HG03060 (cell line): ENCODE results near the gene COTL1.
"Not testable (repeated sequence)": the region's sequence is repeated elsewhere in the genome, so short reads cannot be mapped to it uniquely, and the experiment has no call there.

ENCODE experiments used
- ATAC-seq: cut with Tn5 transposase; IDR thresholded peaks from one replicate; pipeline ENCODE4 v1.9.1; 2021; ENCODE audit warnings: low read depth, moderate number of reproducible peaks; ENCODE audit not compliant: unreplicated experiment

The COTL1 gene

DNA sequence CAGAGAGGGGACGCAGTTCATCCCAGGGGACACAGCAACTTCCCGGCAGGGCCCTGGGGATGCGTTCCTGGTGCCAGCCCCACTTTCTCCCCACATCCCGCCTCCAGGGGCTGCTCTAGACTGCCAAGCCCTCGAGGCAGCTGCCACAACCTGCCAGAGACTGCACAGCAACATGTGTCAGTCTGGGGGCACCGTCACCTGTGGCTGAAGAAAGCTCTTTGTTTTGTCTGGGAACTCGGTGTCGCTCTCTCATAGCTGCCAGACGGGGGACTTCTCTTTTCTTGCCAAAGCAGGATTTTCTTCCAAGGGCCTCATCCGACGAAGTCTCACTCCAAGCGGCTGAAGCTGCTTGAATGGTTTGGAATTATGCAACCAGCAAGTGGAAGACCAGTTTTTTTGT is 43.7 kb downstream of the COTL1 start:
- ATAC-seq, result no peak

DNA sequence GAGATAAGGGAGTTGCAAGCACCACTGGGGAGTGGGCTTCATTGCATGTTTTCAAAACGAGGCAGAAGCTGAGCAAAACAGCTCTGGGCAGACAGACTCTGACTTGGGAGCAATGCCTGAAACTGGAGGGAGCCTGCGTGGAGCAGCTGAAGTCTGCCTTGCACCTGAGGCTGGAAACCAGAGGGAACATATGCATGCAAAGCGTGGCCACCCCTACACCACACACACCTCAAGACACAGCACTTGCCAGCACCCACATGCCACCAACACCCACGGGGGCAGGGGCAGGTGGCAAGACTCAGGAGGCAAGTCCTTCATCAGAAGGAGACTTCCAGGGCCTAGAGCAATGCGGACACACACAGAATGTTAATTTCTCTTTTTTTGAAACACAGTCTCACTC is 45.8 kb downstream of the COTL1 start:
- ATAC-seq, result no peak

DNA sequence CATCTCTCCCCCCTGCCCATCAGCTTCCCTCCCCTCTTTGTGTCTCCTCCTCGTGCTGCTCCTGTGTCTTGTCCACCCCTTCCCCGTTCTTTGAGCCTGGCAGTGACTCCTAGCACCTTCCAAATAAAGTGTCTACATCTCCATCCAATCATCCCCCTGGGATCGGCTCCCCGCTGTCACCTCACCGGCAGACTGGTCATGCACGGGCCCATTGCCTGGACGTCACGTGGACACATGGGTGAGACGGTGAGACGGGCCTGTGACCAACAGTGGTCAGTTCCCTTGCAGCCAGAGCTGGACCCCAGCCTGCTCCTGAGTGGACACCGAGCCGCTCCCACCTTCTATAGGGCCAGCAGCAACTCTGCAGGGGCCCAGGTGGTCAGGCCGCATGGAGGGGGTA is 46.4 kb downstream of the COTL1 start:
- ATAC-seq, result no peak

DNA sequence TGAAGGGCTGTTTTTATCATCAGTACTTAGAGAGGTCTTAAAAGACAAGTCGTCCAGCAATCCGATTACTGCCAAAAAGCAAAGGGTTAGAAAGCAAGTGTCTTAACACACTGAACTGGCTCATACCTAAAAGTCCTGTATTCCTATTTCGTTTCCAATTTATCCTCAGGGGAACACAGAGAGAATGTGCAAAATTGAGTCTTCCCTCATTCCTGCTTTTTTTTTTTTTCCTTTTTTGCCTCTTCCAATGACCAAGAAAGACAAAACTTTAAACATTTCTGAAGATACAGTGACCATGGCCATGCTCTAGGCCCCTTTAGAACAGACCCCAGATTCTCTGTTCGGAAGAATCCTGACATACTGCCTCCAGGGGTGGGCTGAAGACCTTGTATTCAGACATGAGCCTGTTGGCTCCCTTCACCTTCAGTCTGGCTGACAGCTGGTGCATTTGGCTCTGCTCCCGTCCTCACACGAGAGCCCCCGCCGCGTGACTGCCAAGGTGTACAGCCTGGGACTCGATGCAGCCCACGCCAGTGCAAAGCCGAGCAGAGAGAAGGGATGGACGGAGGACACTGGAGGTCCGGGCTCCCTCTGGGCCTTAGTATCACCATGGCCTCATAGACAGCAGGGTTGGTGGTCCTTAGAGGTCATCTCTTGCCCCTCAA is 47.0 kb downstream of the COTL1 start:
- ATAC-seq, result no peak

DNA sequence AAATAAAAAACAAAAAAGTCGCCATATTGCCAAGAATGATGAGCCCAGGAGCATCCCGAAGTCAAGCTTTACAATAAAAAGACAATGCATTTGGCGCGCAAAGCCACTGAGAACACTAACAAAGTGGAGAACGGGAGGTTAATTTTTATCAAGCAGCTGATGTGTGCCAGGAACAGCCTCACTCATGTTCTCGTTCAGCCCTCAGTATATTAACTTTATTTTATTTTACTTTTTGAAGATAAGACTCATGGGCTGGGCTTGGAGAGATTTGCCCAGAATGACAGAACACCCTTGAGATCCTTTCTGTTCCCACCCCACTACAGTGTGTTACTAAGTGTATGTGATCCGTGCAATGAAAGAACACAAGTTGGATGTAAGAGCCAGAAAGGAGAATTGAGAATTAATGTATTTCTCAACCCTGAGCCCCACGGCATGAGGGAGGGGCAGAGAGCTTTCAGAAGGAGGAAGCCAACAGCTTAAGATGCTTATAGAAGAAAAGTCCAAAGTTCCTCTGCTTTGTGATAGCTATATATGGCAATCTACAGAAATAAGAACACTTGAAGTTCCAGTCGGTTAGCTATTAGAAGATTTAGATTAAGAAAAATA is 48.4 kb downstream of the COTL1 start:
- no peak for ATAC-seq

DNA sequence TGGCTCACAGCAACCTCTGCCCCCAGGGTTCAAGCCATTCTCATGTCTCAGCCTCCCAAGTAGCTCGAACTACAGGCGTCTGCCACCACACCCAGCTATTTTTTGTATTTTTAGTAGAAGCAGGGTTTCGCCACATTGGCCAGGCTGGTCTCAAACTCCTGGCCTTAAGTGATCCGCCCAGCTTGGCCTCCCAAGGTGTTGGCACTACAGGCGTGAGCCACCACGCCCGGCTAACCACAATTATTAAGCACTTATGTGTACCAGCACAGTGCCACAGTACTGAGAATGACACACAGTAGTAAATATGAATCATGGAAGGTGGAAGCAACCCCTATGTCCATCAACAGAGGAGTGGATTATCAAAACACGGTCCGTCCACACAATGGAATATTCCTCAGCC is 49.8 kb downstream of the COTL1 start:
- ATAC-seq, result no peak

DNA sequence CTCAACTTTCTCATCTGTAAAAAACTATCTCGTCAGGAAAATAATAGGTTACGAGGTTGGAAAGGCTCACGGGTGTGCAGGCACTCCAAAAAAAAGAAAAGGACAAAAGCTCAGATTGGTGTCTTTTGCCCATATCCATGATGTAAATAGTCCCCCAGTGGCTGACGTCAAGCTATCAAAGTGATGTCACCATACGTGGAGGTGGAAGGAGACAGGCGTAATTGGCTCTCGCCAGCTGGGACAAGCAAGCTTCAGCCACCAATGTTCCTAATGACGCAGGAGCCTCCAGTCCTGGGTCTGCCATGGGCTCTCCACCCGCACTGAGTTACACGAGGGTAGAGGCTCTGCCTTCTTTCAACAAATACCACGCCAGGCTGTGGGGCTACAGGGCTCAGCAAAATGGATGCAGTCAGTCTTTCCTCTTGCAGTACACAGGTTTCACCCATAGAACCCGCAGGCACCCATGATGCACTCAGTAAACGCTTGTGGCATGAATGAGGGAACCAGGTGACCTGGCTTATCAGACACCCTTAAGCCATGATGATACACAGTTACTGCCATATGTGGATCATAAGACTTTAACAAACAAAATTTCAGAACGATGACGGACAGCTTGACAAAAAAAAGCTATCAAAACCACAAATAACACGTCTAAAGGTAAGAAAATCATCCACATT is 50.5 kb downstream of the COTL1 start:
- no peak for ATAC-seq

DNA sequence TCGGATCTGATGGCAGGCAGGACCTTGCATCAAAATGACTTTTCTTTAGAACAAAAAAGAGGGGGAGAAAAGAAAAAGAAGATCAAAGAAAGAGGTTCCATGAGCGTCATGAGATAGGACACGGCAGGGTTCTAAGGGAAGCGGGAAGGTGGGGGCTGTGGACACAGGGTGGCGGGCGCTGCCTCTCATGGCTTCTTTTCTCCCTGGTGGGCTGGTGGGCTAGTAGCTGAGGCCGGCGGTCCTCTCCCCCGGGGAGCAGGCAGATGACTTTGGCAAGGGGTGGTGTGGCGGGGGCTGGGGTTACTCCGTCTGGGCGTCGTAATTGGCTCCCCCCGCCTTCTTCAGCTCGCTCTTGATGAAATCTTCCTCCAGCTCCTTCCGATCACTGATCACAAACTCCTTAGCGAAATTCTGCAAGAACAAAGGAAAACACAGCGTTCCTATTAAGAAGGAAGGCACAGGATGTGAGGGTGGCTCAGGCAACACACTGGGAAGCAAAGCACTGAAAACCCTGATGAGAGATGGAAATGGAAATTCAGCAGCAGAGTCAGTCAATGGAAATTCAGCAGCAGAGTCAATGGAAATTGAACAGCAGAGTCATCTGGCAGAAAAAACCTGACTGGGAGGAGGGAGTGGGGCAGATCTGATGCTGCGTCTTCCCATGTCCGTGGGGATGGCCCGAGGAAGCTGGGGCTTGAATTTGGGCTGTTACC is 51.2 kb downstream of the COTL1 start:
- ATAC-seq, result no peak

DNA sequence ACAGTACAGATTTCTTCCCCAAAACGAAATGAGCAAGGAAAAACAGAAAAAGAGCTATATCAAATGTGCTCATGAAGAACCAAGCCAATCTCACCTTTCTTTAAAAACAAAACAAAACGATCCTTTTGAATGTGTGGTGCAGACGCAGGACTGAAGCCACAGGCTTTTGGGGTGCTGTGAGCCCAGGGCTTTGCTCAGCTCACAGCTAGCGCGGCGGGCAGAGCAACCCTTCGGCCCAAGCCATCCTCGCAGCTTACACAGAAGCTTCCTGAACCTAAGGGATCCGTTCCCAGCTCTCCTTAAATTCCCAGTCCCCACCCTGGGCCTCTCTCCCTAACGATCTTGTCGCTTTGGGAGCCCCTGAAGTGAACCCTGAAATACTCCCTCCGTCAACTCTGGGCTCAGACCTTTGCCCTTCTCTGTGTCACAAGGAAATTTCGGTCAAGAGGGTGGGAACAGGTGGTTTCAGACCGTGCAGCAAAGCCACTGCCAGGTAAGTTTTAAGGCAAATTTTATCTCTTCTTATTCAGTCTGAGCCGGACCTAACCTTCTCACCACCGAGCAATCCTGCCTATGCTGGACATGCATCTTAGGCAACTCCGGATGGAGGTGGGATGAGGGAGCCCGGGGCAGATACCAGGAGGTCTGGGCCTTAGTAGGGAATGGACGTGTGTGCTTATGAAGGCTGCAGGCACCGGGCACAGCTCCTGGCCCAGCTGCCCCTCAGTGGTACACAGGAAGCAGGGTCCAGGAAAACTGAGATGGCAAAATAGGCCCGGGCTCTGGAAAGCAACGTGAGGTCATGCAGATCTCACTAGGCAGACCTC is 52.0 kb downstream of the COTL1 start:
- ATAC-seq, result no peak

DNA sequence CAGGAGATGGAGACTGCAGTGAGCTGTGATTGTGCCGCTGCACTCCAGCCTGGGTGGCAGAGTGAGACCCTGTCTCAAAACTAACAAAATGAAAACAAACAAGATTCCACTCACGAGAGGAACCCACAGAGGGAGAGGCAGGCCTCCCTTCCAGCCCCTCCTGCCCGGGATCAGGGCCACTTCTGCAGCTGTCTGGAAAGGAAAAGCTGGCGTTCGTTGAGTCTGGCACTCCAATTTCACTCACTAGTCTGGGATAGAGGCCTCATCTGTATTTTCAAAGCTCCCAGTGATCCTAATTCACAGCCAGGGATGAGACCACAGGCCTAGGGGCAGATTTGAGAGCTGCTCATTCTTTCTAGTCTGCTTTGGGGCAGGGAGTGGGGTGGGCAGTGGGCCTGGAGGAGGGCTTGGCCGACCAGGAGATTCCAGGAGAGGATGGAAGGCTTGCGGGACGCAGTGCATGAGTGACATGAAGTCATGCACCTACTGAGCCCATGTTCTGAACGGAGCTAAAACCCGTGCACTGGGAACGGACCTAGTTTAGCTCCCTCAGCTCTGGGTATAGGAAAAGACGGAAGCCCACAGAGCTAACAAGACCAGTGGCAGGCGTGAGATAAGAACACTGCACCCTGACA is 54.0 kb downstream of the COTL1 start:
- no peak for ATAC-seq

DNA sequence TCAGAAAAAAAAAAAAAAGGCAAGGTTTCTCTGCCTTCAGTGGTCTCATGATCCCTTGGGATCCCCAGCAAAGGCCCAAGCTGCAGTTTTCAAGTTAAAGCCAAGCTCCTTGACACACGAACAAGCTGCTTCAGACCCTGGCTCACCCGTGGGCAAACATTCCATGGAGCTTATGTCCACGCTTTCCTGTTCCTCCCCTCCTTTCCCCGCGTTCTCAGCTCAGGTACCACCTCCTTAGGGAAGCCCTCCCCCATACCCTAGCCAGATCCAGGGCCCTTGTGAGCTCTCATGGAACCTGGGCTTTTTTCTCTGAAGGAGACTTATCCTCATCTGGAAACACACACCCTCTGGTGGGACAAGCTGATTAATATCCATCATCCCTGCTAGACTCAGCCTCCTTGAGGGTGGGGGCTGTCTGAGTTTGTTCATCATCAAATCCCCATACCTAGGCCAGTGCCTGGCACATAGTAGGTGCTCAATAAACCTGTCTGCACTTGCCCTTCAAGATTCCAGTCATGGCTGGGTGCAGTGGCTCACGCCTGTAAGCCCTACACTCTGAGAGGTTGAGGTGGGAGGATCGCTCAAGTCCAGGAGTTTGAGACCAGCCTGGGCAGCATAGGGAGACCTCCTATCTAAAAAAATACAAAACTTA is 54.7 kb downstream of the COTL1 start:
- ATAC-seq, result no peak

DNA sequence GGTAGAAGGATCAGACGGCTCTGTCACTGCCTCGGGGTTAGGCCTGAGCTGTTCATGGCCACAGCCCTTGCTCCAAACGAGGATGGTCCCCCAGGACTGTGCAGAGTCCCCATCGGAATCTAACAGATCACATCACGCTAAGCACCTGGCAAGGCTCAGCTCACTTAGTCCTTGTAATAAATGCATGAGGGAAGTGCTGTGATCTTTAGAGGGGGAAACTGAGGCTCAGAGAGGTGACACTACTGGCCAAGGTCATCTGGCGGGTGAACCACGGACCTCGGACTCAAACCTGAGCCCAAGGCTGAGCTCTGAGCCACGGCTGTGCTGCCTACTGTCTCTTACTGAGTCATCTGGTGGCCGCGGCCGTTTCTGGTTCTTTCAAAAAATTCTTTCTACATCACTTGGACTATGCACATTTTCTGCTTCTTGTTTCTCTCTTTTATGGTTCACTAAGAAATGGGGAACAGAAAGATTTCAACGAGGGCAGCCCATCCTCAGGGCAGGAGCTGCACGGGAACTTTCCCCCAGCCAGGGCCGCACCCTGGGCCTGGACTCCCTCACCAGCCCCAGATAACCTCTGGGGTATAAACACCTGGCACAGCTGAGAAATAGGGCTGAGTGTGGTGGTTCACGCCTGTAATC is 55.6 kb downstream of the COTL1 start:
- no peak for ATAC-seq

DNA sequence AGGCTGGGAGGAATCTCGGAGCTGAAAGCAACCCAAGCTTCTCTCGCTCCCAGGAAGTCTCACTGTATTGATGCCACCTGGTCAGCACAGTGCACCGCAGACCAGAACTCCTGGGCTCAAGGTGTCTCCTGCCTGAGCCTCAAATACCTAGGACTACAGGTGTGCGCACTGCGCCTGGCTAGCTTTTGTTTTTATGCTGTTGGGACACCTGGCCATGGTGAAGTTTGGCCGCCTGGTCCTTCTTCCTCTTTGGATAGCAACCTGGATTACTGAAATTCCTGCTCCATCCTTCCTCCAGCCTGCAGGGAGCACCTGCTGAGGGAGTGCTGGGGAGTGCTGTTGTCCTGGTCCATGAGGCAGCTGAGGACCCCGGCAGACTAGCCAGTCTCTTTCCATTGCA is 56.6 kb downstream of the COTL1 start:
- no peak for ATAC-seq

DNA sequence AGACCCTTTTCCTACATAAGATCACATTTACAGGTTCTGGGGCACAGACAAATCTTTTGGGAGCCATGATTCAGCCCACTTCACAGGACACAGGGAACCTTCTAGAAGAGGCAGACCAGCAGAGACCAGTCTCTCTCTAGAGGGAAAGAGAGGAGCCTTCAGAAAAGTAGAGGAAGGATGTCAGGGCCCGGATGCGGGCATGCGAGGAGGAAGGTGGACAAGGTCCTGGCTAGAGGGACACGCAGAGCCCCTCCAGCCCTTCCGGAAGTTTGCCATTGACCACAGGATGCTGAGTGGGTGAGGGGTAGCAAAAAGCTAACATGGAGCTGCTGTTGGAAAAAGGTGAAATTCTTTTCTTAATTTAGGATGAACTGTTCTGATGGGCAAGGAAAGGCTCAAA is 57.6 kb downstream of the COTL1 start:
- ATAC-seq, result no peak

DNA sequence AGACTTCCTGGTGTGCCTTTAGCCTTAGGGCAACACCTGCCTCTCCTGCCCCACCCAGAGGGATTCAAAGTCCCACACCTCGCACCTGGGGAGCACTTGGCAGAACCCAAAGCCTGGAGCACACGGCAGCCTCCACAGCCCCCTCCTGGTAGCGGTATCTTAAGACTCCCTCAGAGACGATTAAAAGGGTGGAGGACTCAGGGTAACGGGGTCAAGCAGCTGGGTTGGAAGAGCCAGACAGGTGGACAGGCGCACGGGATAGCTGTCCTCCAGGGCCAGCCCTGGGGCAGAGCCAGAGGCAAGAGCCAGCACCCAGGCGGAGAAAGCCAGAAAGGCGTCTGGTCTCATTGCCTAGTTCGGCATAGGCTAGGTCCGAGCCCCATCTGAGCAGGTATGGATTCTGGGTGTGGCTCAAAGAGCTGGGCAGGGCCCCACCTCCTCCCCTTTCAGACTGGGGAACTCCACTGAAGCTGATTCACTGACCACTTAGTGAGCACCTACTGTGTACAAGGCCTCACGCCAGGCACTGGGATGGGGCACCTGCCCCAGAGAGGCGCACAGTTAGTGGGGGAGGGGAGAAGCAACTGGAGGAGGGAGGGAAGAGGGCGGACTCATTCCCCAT is 58.5 kb downstream of the COTL1 start:
- no peak for ATAC-seq

DNA sequence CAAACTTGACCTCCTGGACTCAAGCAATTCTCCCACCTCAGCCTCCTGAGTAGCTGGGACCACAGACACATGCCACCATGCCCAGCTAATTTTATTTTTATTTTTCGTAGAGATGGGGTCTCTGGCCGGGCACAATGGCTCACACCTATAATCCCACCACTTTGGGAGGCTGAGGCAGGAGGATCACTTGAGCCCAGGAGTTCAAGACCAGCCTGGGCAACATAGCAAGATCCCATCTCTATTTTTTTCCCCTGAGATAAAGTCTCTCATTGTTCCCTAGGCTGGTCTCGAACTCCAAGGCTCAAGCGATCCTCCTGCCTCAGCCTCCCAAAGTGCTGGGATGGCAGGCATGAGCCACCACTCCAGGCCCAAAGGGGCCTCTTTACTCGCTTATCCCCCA is 59.0 kb downstream of the COTL1 start:
- ATAC-seq, result not testable (repeated sequence)

DNA sequence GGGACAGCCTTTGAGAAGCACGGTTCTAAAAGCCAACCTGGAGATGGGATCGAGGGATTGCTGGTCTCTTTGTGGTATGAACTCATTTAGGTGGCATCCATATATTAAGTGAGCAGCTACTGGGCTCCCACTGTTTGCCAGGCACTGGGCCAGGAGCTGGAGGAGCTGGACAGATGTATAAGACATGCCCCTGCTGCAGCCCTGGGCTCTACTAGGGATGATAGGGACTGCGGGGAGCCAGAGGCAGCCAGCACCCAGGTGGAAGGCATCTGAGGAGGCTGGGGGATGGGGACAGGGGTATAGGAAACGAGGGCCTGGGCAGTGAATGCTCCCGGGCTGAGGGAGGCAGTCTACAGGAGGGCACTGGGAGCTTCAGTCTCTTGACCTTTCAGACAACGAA is 60.4 kb downstream of the COTL1 start:
- no peak for ATAC-seq

DNA sequence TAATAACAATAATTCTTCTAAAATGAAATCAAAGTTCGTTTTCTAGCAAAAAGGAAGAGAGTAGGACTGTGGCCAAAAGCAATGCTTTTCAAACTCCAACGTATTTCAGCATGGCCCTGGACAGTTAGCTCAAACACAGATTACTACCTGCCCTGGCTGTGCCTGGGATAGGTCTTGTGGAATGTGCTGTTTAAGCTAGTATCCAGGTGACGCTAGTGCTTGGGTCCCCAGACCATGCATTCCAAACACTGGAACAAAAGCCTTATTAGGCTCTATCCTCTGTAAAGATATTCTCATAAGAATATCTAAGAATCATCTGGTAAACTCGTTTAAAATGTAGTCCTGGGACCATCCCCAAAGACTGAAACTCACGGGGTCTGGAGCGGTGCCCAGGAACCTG is 60.8 kb downstream of the COTL1 start:
- ATAC-seq, result no peak
